Neural cell (in vitro differentiated cells): Measurements from ENCODE around the gene YIPF7. TPM values are rescaled to one million over a fixed set of nuclear protein-coding genes. Genes with fewer than 3 reads are reported as not detected.

Experiments
- H2AFZ ChIP-seq: fragments of 200-600, 300-800 bp; sonication (generic), shearing (Covaris generic); 2 replicates; pipeline ENCODE4 v1.6.0; 2014; ENCODE audit warnings: low read depth, mild to moderate bottlenecking, antibody characterized with exemption, low read length, moderate library complexity
- H3F3A ChIP-seq: fragments of 200-600 bp; shearing (Covaris generic); 2 replicates; pipeline ENCODE4 v1.6.1; 2016; ENCODE audit warnings: mild to moderate bottlenecking, moderate library complexity, mixed read lengths, antibody characterized with exemption, low read length; ENCODE audit not compliant: insufficient read depth, poor library complexity, severe bottlenecking
- H3K27ac ChIP-seq: fragments of 200-600, 300-800 bp; sonication (generic), shearing (Covaris generic); 2 replicates; pipeline ENCODE4 v1.5.1; 2014; ENCODE audit warnings: mild to moderate bottlenecking, low read length, moderate library complexity
- H3K27me3 ChIP-seq: fragments of 300-800, 200-600 bp; sonication (generic), shearing (Covaris generic); 2 replicates; pipeline ENCODE4 v1.6.0; 2014; ENCODE audit warnings: mild to moderate bottlenecking, low read depth, low read length, moderate library complexity; ENCODE audit not compliant: insufficient read depth
- H3K36me3 ChIP-seq: fragments of 300-800, 200-600 bp; sonication (generic), shearing (Covaris generic); 2 replicates; pipeline ENCODE4 v1.5.1; 2014; ENCODE audit warnings: mild to moderate bottlenecking, antibody characterized with exemption, low read length, moderate library complexity; ENCODE audit not compliant: insufficient read depth
- H3K4me2 ChIP-seq: fragments of 300-800, 200-600 bp; sonication (generic), shearing (Covaris generic); 2 replicates; pipeline ENCODE4 v1.6.0; 2014; ENCODE audit warnings: mild to moderate bottlenecking, low read length
- H3K4me3 ChIP-seq: fragments of 300-800, 200-600 bp; sonication (generic), shearing (Covaris generic); 2 replicates; pipeline ENCODE4 v1.5.1; 2014; ENCODE audit warnings: mild to moderate bottlenecking, low read length, moderate library complexity
- H3K79me2 ChIP-seq: fragments of 200-600 bp; shearing (Covaris generic); replicated peaks from 2 replicates; pipeline ENCODE4 v1.6.0; 2014; ENCODE audit warnings: mild to moderate bottlenecking, low read length, moderate library complexity; ENCODE audit not compliant: insufficient read depth
- H3K9ac ChIP-seq: fragments of 300-800, 200-600 bp; sonication (generic), shearing (Covaris generic); 2 replicates; pipeline ENCODE4 v1.6.1; 2016; ENCODE audit warnings: mild to moderate bottlenecking, low read length, mixed read lengths
- H3K9me2 ChIP-seq: fragments of 200-600 bp; shearing (Covaris generic); 2 replicates; pipeline ENCODE4 v1.6.1; 2016; ENCODE audit warnings: mild to moderate bottlenecking, low read length, mixed read lengths; ENCODE audit not compliant: insufficient read depth
- H3K9me3 ChIP-seq: fragments of 200-600, 300-800 bp; sonication (generic), shearing (Covaris generic); 2 replicates; pipeline ENCODE4 v1.6.1; 2016; ENCODE audit warnings: mild to moderate bottlenecking, mixed run types, low read length, moderate library complexity, mixed read lengths
- H4K20me1 ChIP-seq: fragments of 200-600 bp; shearing (Covaris generic); 2 replicates; pipeline ENCODE4 v1.6.1; 2016; ENCODE audit warnings: mild to moderate bottlenecking, mixed run types; ENCODE audit not compliant: insufficient read depth
- EP300 ChIP-seq: fragments of 450-650 bp; conservative IDR thresholded peaks from 2 replicates; pipeline ENCODE4 v1.6.1; 2014; ENCODE audit warnings: antibody characterized with exemption, mild to moderate bottlenecking, moderate library complexity; ENCODE audit not compliant: poor library complexity, severe bottlenecking
- EZH2 ChIP-seq: fragments of 200-600, 300-800 bp; shearing (Covaris generic), sonication (generic); IDR thresholded peaks from 2 replicates; pipeline ENCODE4 v1.6.1; 2014; ENCODE audit warnings: antibody characterized with exemption, low read length, borderline replicate concordance, mild to moderate bottlenecking; ENCODE audit not compliant: insufficient read depth, poor library complexity, severe bottlenecking
- MXI1 ChIP-seq: fragments of 450-650 bp; conservative IDR thresholded peaks from 2 replicates; pipeline ENCODE4 v1.6.1; 2014; ENCODE audit warnings: antibody characterized with exemption, mild to moderate bottlenecking; ENCODE audit not compliant: poor library complexity, severe bottlenecking
- POLR2AphosphoS5 ChIP-seq: IDR thresholded peaks from 2 replicates; pipeline ENCODE4 v1.6.1; 2012
- RAD21 ChIP-seq: fragments of 450-650 bp; conservative IDR thresholded peaks from 2 replicates; pipeline ENCODE4 v1.6.1; 2014; ENCODE audit warnings: antibody characterized with exemption, mild to moderate bottlenecking, moderate library complexity
- SMC3 ChIP-seq: fragments of 450-650 bp; conservative IDR thresholded peaks from 2 replicates; pipeline ENCODE4 v1.6.1; 2014; ENCODE audit warnings: antibody characterized with exemption, mild to moderate bottlenecking, moderate library complexity; ENCODE audit not compliant: poor library complexity
- TAF1 ChIP-seq: IDR thresholded peaks from 2 replicates; pipeline ENCODE4 v1.6.1; 2012; ENCODE audit warnings: low read depth
- polyA plus RNA-seq: library from polyadenylated mRNA; depleted of rRNA; stranded (reverse); fragments of >200 nt; gene quantifications from 2 replicates; pipeline ENCODE4 v1.2.3, GENCODE V29; 2014
- TF ChIP-seq, protein P1 (sequence below): fragments of 450-650 bp; IDR thresholded peaks from 2 replicates; pipeline ENCODE4 v1.5.1; 2014; ENCODE audit warnings: antibody characterized with exemption, mild to moderate bottlenecking, moderate library complexity; ENCODE audit not compliant: poor library complexity, severe bottlenecking
- TF ChIP-seq, protein P2 (sequence below): IDR thresholded peaks from 2 replicates; pipeline ENCODE4 v1.6.1; 2012; ENCODE audit warnings: borderline replicate concordance

Gene YIPF7
- polyA plus RNA-seq, 1 donor from 2014 or later: 0.50 TPM

DNA sequence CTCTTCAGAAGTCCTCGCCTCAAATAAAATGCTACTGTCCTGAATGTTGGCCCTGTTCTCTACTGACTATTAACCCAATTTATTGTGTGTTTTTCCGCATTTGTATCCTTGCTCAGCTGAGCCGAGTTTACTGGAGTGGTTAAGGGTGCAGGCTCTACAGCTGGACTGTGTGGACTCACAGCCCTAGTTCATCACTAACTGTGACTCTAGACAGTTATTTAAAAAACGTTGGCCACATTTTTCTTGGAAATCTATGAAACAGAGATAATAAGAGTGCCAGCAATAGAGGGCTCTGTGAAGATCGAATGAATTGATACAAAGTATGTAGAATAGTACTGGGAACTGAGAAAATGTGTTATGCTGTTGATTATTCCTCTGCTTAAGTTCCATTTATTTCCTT lies 23.9 kb upstream of the YIPF7 start:
- Histone ChIP-seq H3K4me2 (no peak overlapping the region), H3K79me2 (peaks cover 16% of the 10 kb centered on the region), H3K36me3 (no peaks in the 10 kb centered on the region), H3K27ac (no peak overlapping the region), H2AFZ (no peak overlapping the region), H3K9me2 (no peaks in the 10 kb centered on the region), H3F3A (no peaks in the 10 kb centered on the region), H3K4me3 (no peak overlapping the region), H3K9ac (no peak overlapping the region), H3K9me3 (no peaks in the 10 kb centered on the region), H4K20me1 (no peaks in the 10 kb centered on the region), H3K27me3 (no peaks in the 10 kb centered on the region)
- no peak for TF ChIP-seq EZH2

DNA sequence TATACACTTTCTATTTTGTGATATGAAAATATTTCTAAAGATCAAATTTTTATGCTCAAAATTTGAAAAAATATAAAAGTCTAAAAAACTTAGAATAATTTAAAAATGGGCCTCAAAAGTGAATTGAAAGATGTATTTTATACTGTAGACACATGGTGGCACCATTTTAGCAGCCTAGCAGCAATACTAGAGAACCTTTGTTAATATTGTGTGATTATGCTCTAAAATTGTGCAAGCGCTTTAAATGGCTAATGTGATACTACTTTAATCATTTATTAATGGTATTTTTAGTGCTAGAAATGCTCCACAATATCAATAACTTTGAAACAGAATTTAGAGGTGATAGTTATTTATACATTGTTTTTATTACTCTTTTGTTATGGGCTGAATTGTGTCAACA lies 23.0 kb upstream of the YIPF7 start:
- Histone ChIP-seq H4K20me1 (no peaks in the 10 kb centered on the region), H2AFZ (no peak overlapping the region), H3K79me2 (peaks cover 8% of the 10 kb centered on the region)

DNA sequence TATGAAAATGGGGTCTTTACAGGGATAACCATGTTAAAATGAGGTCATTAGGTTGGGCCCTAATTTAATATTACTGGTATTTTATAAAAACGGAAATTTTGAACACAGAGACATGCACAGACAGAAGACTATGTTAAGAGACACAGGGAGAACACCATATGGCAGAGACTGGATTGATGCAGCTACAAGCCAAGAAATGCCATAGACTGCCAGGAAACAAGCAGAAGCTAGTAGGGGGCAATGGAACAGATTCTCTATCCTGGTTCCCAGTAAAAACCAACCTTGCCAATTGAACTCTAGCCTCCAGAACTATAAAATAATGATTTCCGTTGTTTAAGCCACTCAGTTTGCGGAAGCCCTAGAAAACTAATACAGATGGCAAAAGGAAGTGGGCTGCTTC lies 20.2 kb upstream of the YIPF7 start:
- Histone ChIP-seq H4K20me1 (no peaks in the 10 kb centered on the region), H3K36me3 (no peaks in the 10 kb centered on the region), H2AFZ (no peak overlapping the region), H3K4me2 (no peak overlapping the region), H3K79me2 (no peaks in the 10 kb centered on the region), H3K9me3 (no peaks in the 10 kb centered on the region), H3K9me2 (no peaks in the 10 kb centered on the region), H3K9ac (no peak overlapping the region), H3F3A (no peaks in the 10 kb centered on the region), H3K27me3 (no peaks in the 10 kb centered on the region), H3K27ac (no peak overlapping the region), H3K4me3 (no peak overlapping the region)
- TF ChIP-seq MXI1 (no peak), TAF1 (no peak), EP300 (no peak), SMC3 (no peak), RAD21 (no peak), POLR2AphosphoS5 (no peak)
- TF ChIP-seq, protein P1, sequence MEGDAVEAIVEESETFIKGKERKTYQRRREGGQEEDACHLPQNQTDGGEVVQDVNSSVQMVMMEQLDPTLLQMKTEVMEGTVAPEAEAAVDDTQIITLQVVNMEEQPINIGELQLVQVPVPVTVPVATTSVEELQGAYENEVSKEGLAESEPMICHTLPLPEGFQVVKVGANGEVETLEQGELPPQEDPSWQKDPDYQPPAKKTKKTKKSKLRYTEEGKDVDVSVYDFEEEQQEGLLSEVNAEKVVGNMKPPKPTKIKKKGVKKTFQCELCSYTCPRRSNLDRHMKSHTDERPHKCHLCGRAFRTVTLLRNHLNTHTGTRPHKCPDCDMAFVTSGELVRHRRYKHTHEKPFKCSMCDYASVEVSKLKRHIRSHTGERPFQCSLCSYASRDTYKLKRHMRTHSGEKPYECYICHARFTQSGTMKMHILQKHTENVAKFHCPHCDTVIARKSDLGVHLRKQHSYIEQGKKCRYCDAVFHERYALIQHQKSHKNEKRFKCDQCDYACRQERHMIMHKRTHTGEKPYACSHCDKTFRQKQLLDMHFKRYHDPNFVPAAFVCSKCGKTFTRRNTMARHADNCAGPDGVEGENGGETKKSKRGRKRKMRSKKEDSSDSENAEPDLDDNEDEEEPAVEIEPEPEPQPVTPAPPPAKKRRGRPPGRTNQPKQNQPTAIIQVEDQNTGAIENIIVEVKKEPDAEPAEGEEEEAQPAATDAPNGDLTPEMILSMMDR: no peak

More for the DNA sequence above, 23.0 kb upstream of the YIPF7 start:
- Histone ChIP-seq H3K9me3 (no peaks in the 10 kb centered on the region), H3K36me3 (no peaks in the 10 kb centered on the region), H3K27me3 (no peaks in the 10 kb centered on the region), H3K9me2 (no peaks in the 10 kb centered on the region), H3K4me3 (no peak overlapping the region), H3K27ac (no peak overlapping the region), H3F3A (no peaks in the 10 kb centered on the region), H3K4me2 (no peak overlapping the region), H3K9ac (no peak overlapping the region)
- TF ChIP-seq EP300 (no peak), SMC3 (no peak), EZH2 (no peak), MXI1 (no peak), RAD21 (peak; percentile 33)
- TF ChIP-seq, protein P1: peak; percentile 42
- TF ChIP-seq, protein P2, sequence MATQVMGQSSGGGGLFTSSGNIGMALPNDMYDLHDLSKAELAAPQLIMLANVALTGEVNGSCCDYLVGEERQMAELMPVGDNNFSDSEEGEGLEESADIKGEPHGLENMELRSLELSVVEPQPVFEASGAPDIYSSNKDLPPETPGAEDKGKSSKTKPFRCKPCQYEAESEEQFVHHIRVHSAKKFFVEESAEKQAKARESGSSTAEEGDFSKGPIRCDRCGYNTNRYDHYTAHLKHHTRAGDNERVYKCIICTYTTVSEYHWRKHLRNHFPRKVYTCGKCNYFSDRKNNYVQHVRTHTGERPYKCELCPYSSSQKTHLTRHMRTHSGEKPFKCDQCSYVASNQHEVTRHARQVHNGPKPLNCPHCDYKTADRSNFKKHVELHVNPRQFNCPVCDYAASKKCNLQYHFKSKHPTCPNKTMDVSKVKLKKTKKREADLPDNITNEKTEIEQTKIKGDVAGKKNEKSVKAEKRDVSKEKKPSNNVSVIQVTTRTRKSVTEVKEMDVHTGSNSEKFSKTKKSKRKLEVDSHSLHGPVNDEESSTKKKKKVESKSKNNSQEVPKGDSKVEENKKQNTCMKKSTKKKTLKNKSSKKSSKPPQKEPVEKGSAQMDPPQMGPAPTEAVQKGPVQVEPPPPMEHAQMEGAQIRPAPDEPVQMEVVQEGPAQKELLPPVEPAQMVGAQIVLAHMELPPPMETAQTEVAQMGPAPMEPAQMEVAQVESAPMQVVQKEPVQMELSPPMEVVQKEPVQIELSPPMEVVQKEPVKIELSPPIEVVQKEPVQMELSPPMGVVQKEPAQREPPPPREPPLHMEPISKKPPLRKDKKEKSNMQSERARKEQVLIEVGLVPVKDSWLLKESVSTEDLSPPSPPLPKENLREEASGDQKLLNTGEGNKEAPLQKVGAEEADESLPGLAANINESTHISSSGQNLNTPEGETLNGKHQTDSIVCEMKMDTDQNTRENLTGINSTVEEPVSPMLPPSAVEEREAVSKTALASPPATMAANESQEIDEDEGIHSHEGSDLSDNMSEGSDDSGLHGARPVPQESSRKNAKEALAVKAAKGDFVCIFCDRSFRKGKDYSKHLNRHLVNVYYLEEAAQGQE: no peak
